GM12864 (cell line): Measurements from ENCODE around the gene TEC.

ENCODE experiments used
- DNase-seq: peaks from one replicate; pipeline ENCODE4 v3.0.0-alpha.2; 2011; ENCODE audit warnings: low read depth
- H3K4me3 ChIP-seq: 2 replicates; pipeline ENCODE4 v1.5.1; 2011; ENCODE audit warnings: mild to moderate bottlenecking, low read depth, low read length, control low read depth
- CTCF ChIP-seq: IDR thresholded peaks from 2 replicates; pipeline ENCODE4 v1.5.1; 2011; ENCODE audit warnings: low read depth, mild to moderate bottlenecking, moderate library complexity, low read length, control low read depth, inconsistent platforms; ENCODE audit errors: missing control alignments

Gene TEC

GRCh38 chr4:48212165-48212564 lies 57.5 kb downstream of the TEC start:
- peak; percentile 62 for DNase-seq
- TF ChIP-seq CTCF, result no peak
- peak overlapping the region; percentile 33; the same call in 1 of the 2 replicates for H3K4me3 ChIP-seq

- H3K4me3 ChIP-seq, result no peak overlapping the region
- TF ChIP-seq CTCF, result no peak
- no peak for DNase-seq
Measured at GRCh38 chr4:48210966-48211328, 58.7 kb downstream of the TEC start.

- DNase-seq, result no peak
- TF ChIP-seq CTCF, result no peak
- H3K4me3 ChIP-seq, result no peak overlapping the region
Measured at GRCh38 chr4:48205626-48206025, 64.0 kb downstream of the TEC start.

GRCh38 chr4:48205107-48205506 lies 64.5 kb downstream of the TEC start:
- no peak overlapping the region for H3K4me3 ChIP-seq
- TF ChIP-seq CTCF, result no peak
- no peak for DNase-seq

GRCh38 chr4:48203819-48204218 lies 65.8 kb downstream of the TEC start:
- no peak overlapping the region for H3K4me3 ChIP-seq
- no peak for TF ChIP-seq CTCF
- no peak for DNase-seq

GRCh38 chr4:48197643-48198237 lies 71.9 kb downstream of the TEC start:
- no peak overlapping the region; the same call in 1 of the 2 replicates for H3K4me3 ChIP-seq
- DNase-seq, result no peak
- no peak for TF ChIP-seq CTCF

- TF ChIP-seq CTCF, result no peak
- peak; percentile 74 for DNase-seq
- peak overlapping the region; percentile 63 for H3K4me3 ChIP-seq
Measured at GRCh38 chr4:48196758-48197504, 72.7 kb downstream of the TEC start.
